DND-41 (cell line): ENCODE data around the gene FUT3.

Experiments used
- CTCF ChIP-seq: IDR thresholded peaks from 2 replicates; pipeline ENCODE4 v1.5.1; 2012; ENCODE audit warnings: borderline replicate concordance, low read length, moderate library complexity, mild to moderate bottlenecking; ENCODE audit not compliant: poor library complexity, severe bottlenecking; ENCODE audit errors: extremely low read depth
- EZH2 ChIP-seq: IDR thresholded peaks from 3 replicates; pipeline ENCODE4 v1.6.1; 2012; ENCODE audit warnings: borderline replicate concordance, low read depth, mild to moderate bottlenecking, moderate library complexity, low read length, inconsistent platforms; ENCODE audit not compliant: severe bottlenecking

- TF ChIP-seq CTCF (no peak), EZH2 (no peak)
Observed at GRCh38 chr19:5880196-5880595, 28.9 kb upstream of the FUT3 start.
